Measurements from ENCODE around the gene CACNA1E.

CACNA1E gene

DNA sequence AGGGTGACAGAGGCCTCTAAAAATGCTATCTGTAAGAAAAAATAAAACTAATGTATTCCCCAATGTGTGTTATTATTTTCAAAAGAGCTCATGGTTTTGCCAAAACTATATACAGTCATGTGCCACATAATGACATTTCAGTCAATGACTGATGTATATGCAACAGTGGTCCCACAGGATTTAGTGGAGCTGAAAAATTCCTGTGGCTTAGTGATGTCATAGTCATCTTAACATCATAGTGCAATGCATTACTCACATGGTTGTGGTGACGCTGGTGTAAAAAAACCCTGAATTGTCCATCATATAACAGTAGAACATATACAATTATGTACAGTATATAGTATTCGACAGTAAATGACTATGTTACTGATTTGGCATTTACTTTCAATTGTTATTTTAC is 172.4 kb downstream of the CACNA1E start:
- H3K4me3 ChIP-seq (ENCODE audit: insufficient read depth, low read length, poor library complexity, severe bottlenecking), result no peak overlapping the region
- H3K4me2 ChIP-seq (ENCODE audit: low read depth, low read length, poor library complexity, severe bottlenecking), result no peak overlapping the region
- TF ChIP-seq CTCF (IDR thresholded peaks at IDR 0.05; ENCODE audit: insufficient read depth, low read length, poor library complexity, severe bottlenecking) (no peak), EZH2phosphoT487 (conservative IDR thresholded peaks at IDR 0.05; ENCODE audit: low read length) (no peak)
- no peaks in the 10 kb centered on the region for H3K36me3 ChIP-seq (ENCODE audit: low read length)
- H3K9ac ChIP-seq (ENCODE audit: low read length), result no peak overlapping the region
- no peaks in the 10 kb centered on the region for H3K9me3 ChIP-seq (ENCODE audit: insufficient read depth, low read length)
- no peak overlapping the region for H3K27ac ChIP-seq (ENCODE audit: low read depth, low read length)
- no peaks in the 10 kb centered on the region for H3K9me2 ChIP-seq (replicated peaks; ENCODE audit: insufficient read depth, low read length)
- H3K79me2 ChIP-seq (ENCODE audit: insufficient read depth, low read length), result no peaks in the 10 kb centered on the region
- no peaks in the 10 kb centered on the region for H3K27me3 ChIP-seq (ENCODE audit: low read length)
- H4K20me1 ChIP-seq (ENCODE audit: low read depth, low read length), result no peaks in the 10 kb centered on the region
- H2AFZ ChIP-seq (ENCODE audit: low read depth, low read length, severe bottlenecking), result no peak overlapping the region
- H3F3A ChIP-seq (ENCODE audit: insufficient read depth), result no peaks in the 10 kb centered on the region

- Histone ChIP-seq H3K9ac (ENCODE audit: low read length) (no peak overlapping the region), H3K9me2 (replicated peaks; ENCODE audit: insufficient read depth, low read length) (no peaks in the 10 kb centered on the region), H3K9me3 (ENCODE audit: insufficient read depth, low read length) (no peaks in the 10 kb centered on the region), H2AFZ (ENCODE audit: low read depth, low read length, severe bottlenecking) (no peak overlapping the region), H3F3A (ENCODE audit: insufficient read depth) (no peaks in the 10 kb centered on the region), H3K4me3 (ENCODE audit: insufficient read depth, low read length, poor library complexity, severe bottlenecking) (no peak overlapping the region), H3K27me3 (ENCODE audit: low read length) (no peaks in the 10 kb centered on the region), H3K27ac (ENCODE audit: low read depth, low read length) (no peak overlapping the region), H3K79me2 (ENCODE audit: insufficient read depth, low read length) (no peaks in the 10 kb centered on the region), H3K4me2 (ENCODE audit: low read depth, low read length, poor library complexity, severe bottlenecking) (no peak overlapping the region), H4K20me1 (ENCODE audit: low read depth, low read length) (no peaks in the 10 kb centered on the region), H3K36me3 (ENCODE audit: low read length) (no peaks in the 10 kb centered on the region)
- TF ChIP-seq CTCF (IDR thresholded peaks at IDR 0.05; ENCODE audit: insufficient read depth, low read length, poor library complexity, severe bottlenecking) (no peak), EZH2phosphoT487 (conservative IDR thresholded peaks at IDR 0.05; ENCODE audit: low read length) (no peak)
Measured at GRCh38 chr1:181656491-181656890, 173.2 kb downstream of the CACNA1E start.

DNA sequence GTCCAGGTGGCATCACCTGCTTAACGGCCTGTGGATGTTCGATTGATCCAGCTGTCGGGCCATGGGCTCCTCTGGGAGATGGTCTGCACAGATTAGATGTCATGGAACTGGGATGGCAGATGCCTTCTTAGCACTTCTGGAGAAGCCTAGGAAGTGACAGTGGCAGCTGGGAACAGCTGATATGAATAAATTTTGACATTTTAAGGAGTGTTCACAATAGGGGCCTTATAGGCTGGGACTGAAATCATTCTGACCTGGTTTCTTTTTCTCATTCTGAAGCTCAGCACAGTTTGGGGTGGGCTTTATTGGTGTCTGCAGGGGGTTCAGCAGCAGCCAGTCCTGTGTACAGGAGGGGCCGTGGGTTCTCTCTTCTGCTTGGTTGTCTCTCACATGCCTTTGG is 175.3 kb downstream of the CACNA1E start:
- H3K27me3 ChIP-seq (ENCODE audit: low read length), result no peaks in the 10 kb centered on the region
- no peaks in the 10 kb centered on the region for H3F3A ChIP-seq (ENCODE audit: insufficient read depth)
- H4K20me1 ChIP-seq (ENCODE audit: low read depth, low read length), result no peaks in the 10 kb centered on the region
- no peak overlapping the region for H2AFZ ChIP-seq (ENCODE audit: low read depth, low read length, severe bottlenecking)
- H3K9me3 ChIP-seq (ENCODE audit: insufficient read depth, low read length), result no peaks in the 10 kb centered on the region
- H3K9me2 ChIP-seq (replicated peaks; ENCODE audit: insufficient read depth, low read length), result no peaks in the 10 kb centered on the region
- H3K4me2 ChIP-seq (ENCODE audit: low read depth, low read length, poor library complexity, severe bottlenecking), result no peak overlapping the region
- no peak overlapping the region for H3K27ac ChIP-seq (ENCODE audit: low read depth, low read length)
- no peaks in the 10 kb centered on the region for H3K79me2 ChIP-seq (ENCODE audit: insufficient read depth, low read length)
- H3K36me3 ChIP-seq (ENCODE audit: low read length), result no peaks in the 10 kb centered on the region
- TF ChIP-seq EZH2phosphoT487 (conservative IDR thresholded peaks at IDR 0.05; ENCODE audit: low read length) (no peak), CTCF (IDR thresholded peaks at IDR 0.05; ENCODE audit: insufficient read depth, low read length, poor library complexity, severe bottlenecking) (no peak)
- H3K9ac ChIP-seq (ENCODE audit: low read length), result no peak overlapping the region
- no peak overlapping the region for H3K4me3 ChIP-seq (ENCODE audit: insufficient read depth, low read length, poor library complexity, severe bottlenecking)

Measured in SU-DHL-6 (cell line).